CD4-positive, CD25-positive, alpha-beta regulatory T cell (primary cell): ENCODE data around the gene OPN1LW. TPM values are rescaled to one million over a fixed set of nuclear protein-coding genes. Genes with fewer than 3 reads are reported as not detected.
A peak's percentile ranks its signal among the peaks of the same experiment; 100 is the strongest.
"Not testable (repeated sequence)": the region's sequence is repeated elsewhere in the genome, so short reads cannot be mapped to it uniquely, and the experiment has no call there.

Experiments used
- ATAC-seq, 2 donors: fragments of 150-1000 bp; cut with Tn5 transposase; one replicate each; pipeline ENCODE4 v1.10.0; 2021; ENCODE audit warnings: low read depth in 2 of 2, moderate number of reproducible peaks in 2 of 2, moderate library complexity in 1 of 2
- DNase-seq, 3 donors: peaks; one replicate each; pipeline versions ENCODE4 v3.0.0 to v3.0.0-alpha.2; 2012 to 2022; ENCODE audit warnings: mixed read lengths in 1 of 3
- H3K27ac ChIP-seq: one replicate; pipeline ENCODE4 v1.7.0; 2013; ENCODE audit warnings: mild to moderate bottlenecking, low read length; ENCODE audit not compliant: insufficient read depth, poor library complexity, severe bottlenecking
- H3K27me3 ChIP-seq: one replicate; pipeline ENCODE4 v1.7.0; 2013; ENCODE audit warnings: low read length; ENCODE audit not compliant: control insufficient read depth, insufficient read depth
- H3K36me3 ChIP-seq: one replicate; pipeline ENCODE4 v1.7.0; 2013; ENCODE audit warnings: mild to moderate bottlenecking, low read length, moderate library complexity; ENCODE audit not compliant: control insufficient read depth, insufficient read depth
- H3K4me1 ChIP-seq: 2 replicates; pipeline ENCODE4 v1.7.0; 2013; ENCODE audit warnings: mild to moderate bottlenecking, low read length; ENCODE audit not compliant: insufficient read depth, control insufficient read depth, poor library complexity, severe bottlenecking
- H3K4me3 ChIP-seq: one replicate; pipeline ENCODE4 v1.7.0; 2013; ENCODE audit warnings: low read depth, mild to moderate bottlenecking, low read length, moderate library complexity
- H3K9me3 ChIP-seq, 2 experiments: 1 replicate in 1 of 2; 2 replicates in 1 of 2; pipeline ENCODE4 v1.7.0; 2013; ENCODE audit warnings: low read length in 2 of 2, mild to moderate bottlenecking in 1 of 2, moderate library complexity in 1 of 2; ENCODE audit not compliant: control insufficient read depth in 2 of 2
- H3K27ac Mint-ChIP-seq, 3 donors: one replicate each; pipeline ENCODE4 v1.8.0; 2020 to 2022; ENCODE audit warnings: mild to moderate bottlenecking in 3 of 3, mixed read lengths in 3 of 3, moderate library complexity in 2 of 3
- H3K27me3 Mint-ChIP-seq: one replicate; pipeline ENCODE4 v1.8.0; 2022; ENCODE audit warnings: mild to moderate bottlenecking, mixed read lengths
- H3K36me3 Mint-ChIP-seq: one replicate; pipeline ENCODE4 v1.8.0; 2020; ENCODE audit warnings: mixed read lengths
- H3K4me1 Mint-ChIP-seq, 4 donors: one replicate each; pipeline ENCODE4 v1.8.0; 2020 to 2022; ENCODE audit warnings: mixed read lengths in 4 of 4, mild to moderate bottlenecking in 1 of 4
- H3K4me3 Mint-ChIP-seq, 4 donors: one replicate each; pipeline ENCODE4 v1.8.0; 2020 to 2022; ENCODE audit warnings: mild to moderate bottlenecking in 4 of 4, mixed read lengths in 4 of 4, moderate library complexity in 3 of 4
- H3K9me3 Mint-ChIP-seq, 7 donors: one replicate each; pipeline ENCODE4 v1.8.0; 2020 to 2022; ENCODE audit warnings: mixed read lengths in 7 of 7, mild to moderate bottlenecking in 3 of 7, moderate library complexity in 2 of 7
- polyA plus RNA-seq, 4 donors: library from polyadenylated mRNA; unstranded; fragments of 300-500 nt; fragmentation: Illumina TruSeq; gene quantifications; one replicate each; pipeline ENCODE4 v1.2.3, GENCODE V29; 2021
- total RNA-seq: library from RNA; stranded (reverse); gene quantifications from one replicate; pipeline ENCODE4 v1.2.3, GENCODE V29; 2022

The OPN1LW gene
- total and polyA plus RNA-seq, 5 donors from 2014 or later = not detected

DNA sequence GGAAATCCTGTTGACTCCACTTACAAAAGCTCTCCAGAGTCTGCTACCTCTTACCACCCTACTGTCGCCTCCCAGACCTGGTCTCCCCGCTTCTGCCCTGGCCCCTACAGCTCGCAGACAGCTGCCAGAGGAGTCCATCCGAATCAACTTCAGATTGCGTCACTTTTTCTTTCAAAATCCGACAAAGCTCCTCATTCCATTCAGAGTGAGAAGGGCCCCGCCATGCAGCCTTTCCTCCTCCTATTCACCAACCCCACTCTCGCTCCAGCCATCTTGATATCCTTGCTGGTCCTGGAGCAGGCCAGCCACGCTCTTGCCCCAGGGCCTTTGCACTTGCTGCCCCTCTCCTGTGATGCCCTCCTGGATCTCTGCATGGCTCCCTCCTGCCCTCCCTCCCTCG, 5.2 kb upstream of the OPN1LW start:
- H3K4me3 Mint-ChIP-seq = peak overlapping the region in 1 of 4 donors; percentile 45

GRCh38 chrX:154140206-154140605, 3.8 kb upstream of the OPN1LW start:
- H3K27me3 ChIP-seq = no peaks in the 10 kb centered on the region
- Mint-ChIP-seq H3K9me3 (peaks cover 0 to 1% (median 0%) of the 10 kb centered on the region in 7 donors), H3K4me1 (peaks cover 8 to 26% (median 15%) of the 10 kb centered on the region in 4 donors), H3K27ac (no peak overlapping the region), H3K36me3 (no peaks in the 10 kb centered on the region), H3K27me3 (peaks cover 4% of the 10 kb centered on the region), H3K4me3 (no peak overlapping the region)
- DNase-seq (no peak), ATAC-seq (no peak)
- no peak overlapping the region for H3K4me3 ChIP-seq
- no peak overlapping the region for H3K27ac ChIP-seq
- no peaks in the 10 kb centered on the region for H3K9me3 ChIP-seq
- peaks cover 18% of the 10 kb centered on the region for H3K4me1 ChIP-seq
- H3K36me3 ChIP-seq = no peaks in the 10 kb centered on the region

More for the DNA sequence above, 5.2 kb upstream of the OPN1LW start:
- ATAC-seq (no peak), DNase-seq (no peak)
- peaks cover 0 to 1% (median 0%) of the 10 kb centered on the region in 7 donors for H3K9me3 Mint-ChIP-seq
- Histone ChIP-seq H3K36me3 (no peaks in the 10 kb centered on the region), H3K9me3 (no peaks in the 10 kb centered on the region), H3K4me1 (peaks cover 18% of the 10 kb centered on the region), H3K4me3 (no peak overlapping the region), H3K27me3 (no peaks in the 10 kb centered on the region), H3K27ac (no peak overlapping the region)
- H3K27ac Mint-ChIP-seq = peak overlapping the region in 2 of 3 donors; percentile 74 to 78
- H3K27me3 Mint-ChIP-seq = peaks cover 4% of the 10 kb centered on the region
- H3K36me3 Mint-ChIP-seq = no peaks in the 10 kb centered on the region
- peaks cover 8 to 35% (median 15%) of the 10 kb centered on the region in 4 donors for H3K4me1 Mint-ChIP-seq

- no peak overlapping the region for H3K27ac Mint-ChIP-seq
- H3K27me3 Mint-ChIP-seq = peaks cover 4% of the 10 kb centered on the region
- Histone ChIP-seq H3K4me3 (no peak overlapping the region), H3K36me3 (no peaks in the 10 kb centered on the region), H3K9me3 (no peaks in the 10 kb centered on the region), H3K27me3 (no peaks in the 10 kb centered on the region), H3K4me1 (peaks cover 18% of the 10 kb centered on the region), H3K27ac (no peak overlapping the region)
- no peak overlapping the region for H3K4me3 Mint-ChIP-seq
- peaks cover 5 to 21% (median 11%) of the 10 kb centered on the region in 4 donors for H3K4me1 Mint-ChIP-seq
- ATAC-seq (no peak), DNase-seq (no peak)
- no peaks in the 10 kb centered on the region for H3K36me3 Mint-ChIP-seq
- peaks cover 0 to 1% (median 0%) of the 10 kb centered on the region in 7 donors for H3K9me3 Mint-ChIP-seq
Measured at GRCh38 chrX:154140742-154141141, 3.3 kb upstream of the OPN1LW start.

DNA sequence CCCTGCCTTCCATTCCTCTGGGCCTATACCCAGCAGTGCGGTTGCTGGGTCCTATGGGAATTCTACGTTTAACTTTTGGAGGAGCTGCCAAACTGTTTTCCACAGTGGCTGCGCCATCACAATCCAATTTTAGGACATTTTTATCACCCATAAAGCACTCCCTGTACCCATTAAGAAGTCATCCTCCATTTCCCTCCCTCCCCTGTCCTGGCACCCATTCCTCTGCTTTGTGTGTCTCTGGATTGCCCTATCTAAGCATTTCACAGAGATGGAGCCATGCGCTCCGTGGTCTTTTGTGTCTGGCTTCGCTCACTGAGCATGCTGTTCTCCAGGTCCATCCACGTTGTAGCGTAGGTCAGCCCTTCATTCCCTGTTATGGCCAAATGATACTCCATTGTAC, 1.7 kb upstream of the OPN1LW start:
- Histone ChIP-seq H3K36me3 (no peaks in the 10 kb centered on the region), H3K9me3 (no peaks in the 10 kb centered on the region), H3K4me1 (peaks cover 1% of the 10 kb centered on the region), H3K4me3 (no peak overlapping the region), H3K27ac (no peak overlapping the region), H3K27me3 (no peaks in the 10 kb centered on the region)
- H3K27me3 Mint-ChIP-seq = no peaks in the 10 kb centered on the region
- no peaks in the 10 kb centered on the region for H3K9me3 Mint-ChIP-seq
- H3K36me3 Mint-ChIP-seq = no peaks in the 10 kb centered on the region
- no peak overlapping the region for H3K4me3 Mint-ChIP-seq
- no peak overlapping the region for H3K27ac Mint-ChIP-seq
- ATAC-seq (no peak), DNase-seq (no peak)
- peaks cover 0 to 8% (median 4%) of the 10 kb centered on the region in 4 donors for H3K4me1 Mint-ChIP-seq

- H3K27me3 Mint-ChIP-seq = no peaks in the 10 kb centered on the region
- Histone ChIP-seq H3K27ac (no peak overlapping the region), H3K36me3 (no peaks in the 10 kb centered on the region), H3K4me3 (no peak overlapping the region), H3K9me3 (no peaks in the 10 kb centered on the region), H3K27me3 (no peaks in the 10 kb centered on the region), H3K4me1 (no peaks in the 10 kb centered on the region)
- no peak overlapping the region for H3K4me3 Mint-ChIP-seq
- no peaks in the 10 kb centered on the region for H3K9me3 Mint-ChIP-seq
- H3K4me1 Mint-ChIP-seq = peaks cover 0 to 8% (median 2%) of the 10 kb centered on the region in 4 donors
- ATAC-seq (no peak), DNase-seq (no peak)
- no peak overlapping the region for H3K27ac Mint-ChIP-seq
- no peaks in the 10 kb centered on the region for H3K36me3 Mint-ChIP-seq
Measured at GRCh38 chrX:154142950-154143745, 895 bp upstream of the OPN1LW start.

- not testable (repeated sequence) for H3K4me1 Mint-ChIP-seq
Measured at GRCh38 chrX:154151030-154151429, 7.0 kb downstream of the OPN1LW start.

GRCh38 chrX:154156221-154156620, 12.2 kb downstream of the OPN1LW start:
- not testable (repeated sequence) for H3K4me3 ChIP-seq, H3K4me3 Mint-ChIP-seq, H3K27ac ChIP-seq, H3K4me1 Mint-ChIP-seq, H3K36me3 Mint-ChIP-seq, DNase-seq, H3K27me3 ChIP-seq, ATAC-seq, H3K27me3 Mint-ChIP-seq, H3K36me3 ChIP-seq, H3K9me3 ChIP-seq, H3K9me3 Mint-ChIP-seq, H3K27ac Mint-ChIP-seq, H3K4me1 ChIP-seq

More at GRCh38 chrX:154151030-154151429, 7.0 kb downstream of the OPN1LW start:
- not testable (repeated sequence) for H3K9me3 Mint-ChIP-seq, ATAC-seq, H3K27me3 Mint-ChIP-seq, H3K27me3 ChIP-seq, H3K27ac Mint-ChIP-seq, H3K4me3 Mint-ChIP-seq, H3K4me1 ChIP-seq, DNase-seq, H3K36me3 Mint-ChIP-seq, H3K27ac ChIP-seq, H3K36me3 ChIP-seq, H3K9me3 ChIP-seq, H3K4me3 ChIP-seq

DNA sequence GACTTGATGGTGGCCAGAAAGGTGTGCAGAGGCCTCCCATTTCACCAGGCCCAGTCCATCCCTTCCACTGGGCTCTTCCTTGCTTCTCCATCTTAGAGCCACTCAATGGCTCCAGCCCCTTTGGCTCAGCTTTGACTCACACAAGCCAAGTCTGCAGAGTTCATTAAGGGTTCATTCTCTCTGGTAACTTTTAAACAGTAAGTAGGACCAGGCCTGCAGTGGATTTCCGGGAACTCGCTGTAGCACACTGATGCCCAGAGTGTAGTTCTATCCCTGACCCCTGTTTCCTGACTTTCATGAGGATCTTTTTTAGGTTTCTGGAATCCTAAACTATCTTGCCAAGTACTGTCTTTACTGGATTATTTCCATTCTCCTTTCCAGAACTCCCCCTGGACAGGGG, 13.2 kb downstream of the OPN1LW start:
- not testable (repeated sequence) for H3K27me3 ChIP-seq, H3K27ac Mint-ChIP-seq, H3K36me3 ChIP-seq, H3K4me3 Mint-ChIP-seq, H3K9me3 Mint-ChIP-seq, H3K27ac ChIP-seq, H3K4me1 ChIP-seq, H3K9me3 ChIP-seq, H3K4me3 ChIP-seq, H3K27me3 Mint-ChIP-seq, H3K4me1 Mint-ChIP-seq, ATAC-seq, DNase-seq, H3K36me3 Mint-ChIP-seq
